Neural cell (in vitro differentiated cells): Measurements from ENCODE around the gene TMEM131. TPM values are rescaled to one million over a fixed set of nuclear protein-coding genes. Genes with fewer than 3 reads are reported as not detected.
"Not testable (repeated sequence)": the region's sequence is repeated elsewhere in the genome, so short reads cannot be mapped to it uniquely, and the experiment has no call there.

Experiments used
- H2AFZ ChIP-seq: fragments of 200-600, 300-800 bp; sonication (generic), shearing (Covaris generic); 2 replicates; pipeline ENCODE4 v1.6.0; 2014; ENCODE audit warnings: low read depth, mild to moderate bottlenecking, antibody characterized with exemption, low read length, moderate library complexity
- H3F3A ChIP-seq: fragments of 200-600 bp; shearing (Covaris generic); 2 replicates; pipeline ENCODE4 v1.6.1; 2016; ENCODE audit warnings: mild to moderate bottlenecking, moderate library complexity, mixed read lengths, antibody characterized with exemption, low read length; ENCODE audit not compliant: insufficient read depth, poor library complexity, severe bottlenecking
- H3K27ac ChIP-seq: fragments of 200-600, 300-800 bp; sonication (generic), shearing (Covaris generic); 2 replicates; pipeline ENCODE4 v1.5.1; 2014; ENCODE audit warnings: mild to moderate bottlenecking, low read length, moderate library complexity
- H3K27me3 ChIP-seq: fragments of 300-800, 200-600 bp; sonication (generic), shearing (Covaris generic); 2 replicates; pipeline ENCODE4 v1.6.0; 2014; ENCODE audit warnings: mild to moderate bottlenecking, low read depth, low read length, moderate library complexity; ENCODE audit not compliant: insufficient read depth
- H3K36me3 ChIP-seq: fragments of 300-800, 200-600 bp; sonication (generic), shearing (Covaris generic); 2 replicates; pipeline ENCODE4 v1.5.1; 2014; ENCODE audit warnings: mild to moderate bottlenecking, antibody characterized with exemption, low read length, moderate library complexity; ENCODE audit not compliant: insufficient read depth
- H3K4me2 ChIP-seq: fragments of 300-800, 200-600 bp; sonication (generic), shearing (Covaris generic); 2 replicates; pipeline ENCODE4 v1.6.0; 2014; ENCODE audit warnings: mild to moderate bottlenecking, low read length
- H3K4me3 ChIP-seq: fragments of 300-800, 200-600 bp; sonication (generic), shearing (Covaris generic); 2 replicates; pipeline ENCODE4 v1.5.1; 2014; ENCODE audit warnings: mild to moderate bottlenecking, low read length, moderate library complexity
- H3K79me2 ChIP-seq: fragments of 200-600 bp; shearing (Covaris generic); replicated peaks from 2 replicates; pipeline ENCODE4 v1.6.0; 2014; ENCODE audit warnings: mild to moderate bottlenecking, low read length, moderate library complexity; ENCODE audit not compliant: insufficient read depth
- H3K9ac ChIP-seq: fragments of 300-800, 200-600 bp; sonication (generic), shearing (Covaris generic); 2 replicates; pipeline ENCODE4 v1.6.1; 2016; ENCODE audit warnings: mild to moderate bottlenecking, low read length, mixed read lengths
- H3K9me2 ChIP-seq: fragments of 200-600 bp; shearing (Covaris generic); 2 replicates; pipeline ENCODE4 v1.6.1; 2016; ENCODE audit warnings: mild to moderate bottlenecking, low read length, mixed read lengths; ENCODE audit not compliant: insufficient read depth
- H3K9me3 ChIP-seq: fragments of 200-600, 300-800 bp; sonication (generic), shearing (Covaris generic); 2 replicates; pipeline ENCODE4 v1.6.1; 2016; ENCODE audit warnings: mild to moderate bottlenecking, mixed run types, low read length, moderate library complexity, mixed read lengths
- H4K20me1 ChIP-seq: fragments of 200-600 bp; shearing (Covaris generic); 2 replicates; pipeline ENCODE4 v1.6.1; 2016; ENCODE audit warnings: mild to moderate bottlenecking, mixed run types; ENCODE audit not compliant: insufficient read depth
- EP300 ChIP-seq: fragments of 450-650 bp; conservative IDR thresholded peaks from 2 replicates; pipeline ENCODE4 v1.6.1; 2014; ENCODE audit warnings: antibody characterized with exemption, mild to moderate bottlenecking, moderate library complexity; ENCODE audit not compliant: poor library complexity, severe bottlenecking
- EZH2 ChIP-seq: fragments of 200-600, 300-800 bp; shearing (Covaris generic), sonication (generic); IDR thresholded peaks from 2 replicates; pipeline ENCODE4 v1.6.1; 2014; ENCODE audit warnings: antibody characterized with exemption, low read length, borderline replicate concordance, mild to moderate bottlenecking; ENCODE audit not compliant: insufficient read depth, poor library complexity, severe bottlenecking
- MXI1 ChIP-seq: fragments of 450-650 bp; conservative IDR thresholded peaks from 2 replicates; pipeline ENCODE4 v1.6.1; 2014; ENCODE audit warnings: antibody characterized with exemption, mild to moderate bottlenecking; ENCODE audit not compliant: poor library complexity, severe bottlenecking
- POLR2AphosphoS5 ChIP-seq: IDR thresholded peaks from 2 replicates; pipeline ENCODE4 v1.6.1; 2012
- RAD21 ChIP-seq: fragments of 450-650 bp; conservative IDR thresholded peaks from 2 replicates; pipeline ENCODE4 v1.6.1; 2014; ENCODE audit warnings: antibody characterized with exemption, mild to moderate bottlenecking, moderate library complexity
- SMC3 ChIP-seq: fragments of 450-650 bp; conservative IDR thresholded peaks from 2 replicates; pipeline ENCODE4 v1.6.1; 2014; ENCODE audit warnings: antibody characterized with exemption, mild to moderate bottlenecking, moderate library complexity; ENCODE audit not compliant: poor library complexity
- TAF1 ChIP-seq: IDR thresholded peaks from 2 replicates; pipeline ENCODE4 v1.6.1; 2012; ENCODE audit warnings: low read depth
- polyA plus RNA-seq: library from polyadenylated mRNA; depleted of rRNA; stranded (reverse); fragments of >200 nt; gene quantifications from 2 replicates; pipeline ENCODE4 v1.2.3, GENCODE V29; 2014
- TF ChIP-seq, protein P1 (sequence below): IDR thresholded peaks from 2 replicates; pipeline ENCODE4 v1.6.1; 2012; ENCODE audit warnings: borderline replicate concordance
- TF ChIP-seq, protein P2 (sequence below): fragments of 450-650 bp; IDR thresholded peaks from 2 replicates; pipeline ENCODE4 v1.5.1; 2014; ENCODE audit warnings: antibody characterized with exemption, mild to moderate bottlenecking, moderate library complexity; ENCODE audit not compliant: poor library complexity, severe bottlenecking

Gene TMEM131
- polyA plus RNA-seq, 1 donor from 2014 or later = 9.6 TPM

DNA sequence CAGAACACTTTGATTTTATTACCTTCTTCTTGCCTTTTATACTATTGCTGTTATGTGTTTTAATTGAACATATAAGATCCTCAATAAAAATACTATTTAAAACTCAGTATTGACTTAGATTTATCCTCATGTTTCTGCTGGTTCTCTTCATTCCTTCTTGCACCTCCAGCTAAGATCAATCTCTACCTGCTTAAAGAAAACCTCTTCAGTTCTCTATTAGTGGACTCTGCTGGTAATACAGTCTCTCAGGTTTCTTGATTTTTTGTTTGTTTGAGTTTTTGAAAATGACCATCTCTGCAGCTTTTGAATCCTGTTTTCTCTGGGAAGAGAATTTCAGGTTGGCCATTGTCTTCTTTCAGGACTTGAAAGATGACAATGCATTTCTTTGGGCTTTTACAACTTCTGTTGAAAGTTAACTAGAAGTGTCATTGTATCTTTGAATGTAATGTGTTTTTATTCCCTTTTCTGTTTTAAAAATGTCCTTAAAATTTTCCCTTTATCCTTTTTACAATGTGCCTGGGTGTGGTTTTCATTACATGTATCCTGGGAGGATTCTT, 29.8 kb upstream of the TMEM131 start:
- no peak overlapping the region for H3K4me3 ChIP-seq

DNA sequence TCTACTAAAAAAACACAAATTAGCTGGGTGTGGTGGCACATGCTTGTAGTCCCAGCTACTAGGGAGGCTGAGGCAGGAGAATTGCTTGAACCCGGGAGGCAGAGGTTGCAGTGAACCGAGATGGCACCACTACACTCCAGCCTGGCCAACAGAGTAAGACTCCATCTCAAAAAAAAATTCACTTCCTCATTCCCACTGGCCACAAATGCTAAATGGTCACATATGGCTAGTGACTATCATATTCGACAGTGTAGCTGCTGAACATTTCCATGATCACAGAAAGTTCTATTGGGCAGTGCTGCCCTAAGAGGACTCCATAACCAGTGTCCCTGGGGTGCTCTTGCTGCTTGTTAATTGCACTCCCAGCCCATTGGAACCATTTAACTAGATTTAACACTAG, 26.3 kb upstream of the TMEM131 start:
- H3K9me3 ChIP-seq, H3K9me2 ChIP-seq, H2AFZ ChIP-seq, H3F3A ChIP-seq, H4K20me1 ChIP-seq, H3K36me3 ChIP-seq, H3K27ac ChIP-seq, H3K27me3 ChIP-seq, H3K9ac ChIP-seq, H3K79me2 ChIP-seq, H3K4me3 ChIP-seq, H3K4me2 ChIP-seq: not testable (repeated sequence)

More for the DNA sequence above, 29.8 kb upstream of the TMEM131 start:
- no peaks in the 10 kb centered on the region for H3F3A ChIP-seq
- H3K27ac ChIP-seq = no peak overlapping the region
- H4K20me1 ChIP-seq = no peaks in the 10 kb centered on the region
- no peaks in the 10 kb centered on the region for H3K9me3 ChIP-seq
- no peaks in the 10 kb centered on the region for H3K27me3 ChIP-seq
- H3K79me2 ChIP-seq = no peaks in the 10 kb centered on the region
- no peaks in the 10 kb centered on the region for H3K36me3 ChIP-seq
- H3K9ac ChIP-seq = no peak overlapping the region
- H3K9me2 ChIP-seq = no peaks in the 10 kb centered on the region
- H3K4me2 ChIP-seq = no peak overlapping the region
- no peak overlapping the region for H2AFZ ChIP-seq
- TF ChIP-seq EP300 (no peak), EZH2 (no peak), TAF1 (no peak), MXI1 (no peak), RAD21 (no peak), SMC3 (no peak), POLR2AphosphoS5 (no peak)
- TF ChIP-seq, protein P1, sequence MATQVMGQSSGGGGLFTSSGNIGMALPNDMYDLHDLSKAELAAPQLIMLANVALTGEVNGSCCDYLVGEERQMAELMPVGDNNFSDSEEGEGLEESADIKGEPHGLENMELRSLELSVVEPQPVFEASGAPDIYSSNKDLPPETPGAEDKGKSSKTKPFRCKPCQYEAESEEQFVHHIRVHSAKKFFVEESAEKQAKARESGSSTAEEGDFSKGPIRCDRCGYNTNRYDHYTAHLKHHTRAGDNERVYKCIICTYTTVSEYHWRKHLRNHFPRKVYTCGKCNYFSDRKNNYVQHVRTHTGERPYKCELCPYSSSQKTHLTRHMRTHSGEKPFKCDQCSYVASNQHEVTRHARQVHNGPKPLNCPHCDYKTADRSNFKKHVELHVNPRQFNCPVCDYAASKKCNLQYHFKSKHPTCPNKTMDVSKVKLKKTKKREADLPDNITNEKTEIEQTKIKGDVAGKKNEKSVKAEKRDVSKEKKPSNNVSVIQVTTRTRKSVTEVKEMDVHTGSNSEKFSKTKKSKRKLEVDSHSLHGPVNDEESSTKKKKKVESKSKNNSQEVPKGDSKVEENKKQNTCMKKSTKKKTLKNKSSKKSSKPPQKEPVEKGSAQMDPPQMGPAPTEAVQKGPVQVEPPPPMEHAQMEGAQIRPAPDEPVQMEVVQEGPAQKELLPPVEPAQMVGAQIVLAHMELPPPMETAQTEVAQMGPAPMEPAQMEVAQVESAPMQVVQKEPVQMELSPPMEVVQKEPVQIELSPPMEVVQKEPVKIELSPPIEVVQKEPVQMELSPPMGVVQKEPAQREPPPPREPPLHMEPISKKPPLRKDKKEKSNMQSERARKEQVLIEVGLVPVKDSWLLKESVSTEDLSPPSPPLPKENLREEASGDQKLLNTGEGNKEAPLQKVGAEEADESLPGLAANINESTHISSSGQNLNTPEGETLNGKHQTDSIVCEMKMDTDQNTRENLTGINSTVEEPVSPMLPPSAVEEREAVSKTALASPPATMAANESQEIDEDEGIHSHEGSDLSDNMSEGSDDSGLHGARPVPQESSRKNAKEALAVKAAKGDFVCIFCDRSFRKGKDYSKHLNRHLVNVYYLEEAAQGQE = no peak
- TF ChIP-seq, protein P2, sequence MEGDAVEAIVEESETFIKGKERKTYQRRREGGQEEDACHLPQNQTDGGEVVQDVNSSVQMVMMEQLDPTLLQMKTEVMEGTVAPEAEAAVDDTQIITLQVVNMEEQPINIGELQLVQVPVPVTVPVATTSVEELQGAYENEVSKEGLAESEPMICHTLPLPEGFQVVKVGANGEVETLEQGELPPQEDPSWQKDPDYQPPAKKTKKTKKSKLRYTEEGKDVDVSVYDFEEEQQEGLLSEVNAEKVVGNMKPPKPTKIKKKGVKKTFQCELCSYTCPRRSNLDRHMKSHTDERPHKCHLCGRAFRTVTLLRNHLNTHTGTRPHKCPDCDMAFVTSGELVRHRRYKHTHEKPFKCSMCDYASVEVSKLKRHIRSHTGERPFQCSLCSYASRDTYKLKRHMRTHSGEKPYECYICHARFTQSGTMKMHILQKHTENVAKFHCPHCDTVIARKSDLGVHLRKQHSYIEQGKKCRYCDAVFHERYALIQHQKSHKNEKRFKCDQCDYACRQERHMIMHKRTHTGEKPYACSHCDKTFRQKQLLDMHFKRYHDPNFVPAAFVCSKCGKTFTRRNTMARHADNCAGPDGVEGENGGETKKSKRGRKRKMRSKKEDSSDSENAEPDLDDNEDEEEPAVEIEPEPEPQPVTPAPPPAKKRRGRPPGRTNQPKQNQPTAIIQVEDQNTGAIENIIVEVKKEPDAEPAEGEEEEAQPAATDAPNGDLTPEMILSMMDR = no peak
